ENCODE measurements around the gene CDCP1. TPM values are rescaled to one million over a fixed set of nuclear protein-coding genes. Genes with fewer than 3 reads are reported as not detected.
A peak's percentile ranks its signal among the peaks of the same experiment; 100 is the strongest.

The CDCP1 gene
- polyA plus RNA-seq, 3 donors, result 0.42 to 1.3 (median 0.52) TPM

GRCh38 chr3:45057557-45057956 is 88.6 kb downstream of the CDCP1 start:
- Mint-ChIP-seq H3K4me1 (peaks cover 63% of the 10 kb centered on the region), H3K36me3 (no peaks in the 10 kb centered on the region), H3K27me3 (ENCODE audit: low read depth in 3 of 3) (peaks cover 0 to 2% (median 2%) of the 10 kb centered on the region in 3 donors), H3K9me3 (peaks cover 0 to 6% (median 0%) of the 10 kb centered on the region in 7 donors), H3K4me3 (no peak overlapping the region), H3K27ac (peak overlapping the region in 5 of 7 donors; percentile 54 to 96 (median 88))
- Histone ChIP-seq H3K27ac (ENCODE audit: low read depth in 1 of 2, low read length in 2 of 2) (no peak overlapping the region), H3K9me3 (replicated peaks in 1 of 2; ENCODE audit: control insufficient read depth in 1 of 2, insufficient read depth in 1 of 2, low read length in 2 of 2) (no peaks in the 10 kb centered on the region), H3K4me1 (ENCODE audit: control insufficient read depth in 1 of 2, insufficient read depth in 2 of 2, low read length in 2 of 2) (peaks cover 52 to 66% of the 10 kb centered on the region in 2 donors), H3K27me3 (ENCODE audit: control insufficient read depth in 2 of 2, insufficient read depth in 2 of 2, low read length in 2 of 2) (no peaks in the 10 kb centered on the region), H3K79me2 (ENCODE audit: insufficient read depth, low read length) (no peaks in the 10 kb centered on the region), H4K20me1 (ENCODE audit: insufficient read depth, low read length) (no peaks in the 10 kb centered on the region), H2AFZ (ENCODE audit: insufficient read depth, low read depth, low read length, poor library complexity, severe bottlenecking) (no peak overlapping the region), H3K4me2 (replicated peaks; ENCODE audit: extremely low read depth, low read length, poor library complexity, severe bottlenecking) (no peak overlapping the region), H3K36me3 (replicated peaks in 1 of 2; ENCODE audit: control insufficient read depth in 1 of 2, insufficient read depth in 2 of 2, low read length in 2 of 2) (no peaks in the 10 kb centered on the region), H3K9ac (ENCODE audit: insufficient read depth, low read length, poor library complexity, severe bottlenecking) (no peak overlapping the region), H3K4me3 (replicated peaks in 1 of 3; ENCODE audit: low read depth in 2 of 3, low read length in 3 of 3) (no peak overlapping the region)
- peak in 1 of 3 donors; percentile 39 for DNase-seq
- intact Hi-C loops (cut with micrococcal nuclease), result loop anchor here in 1 of 2 donors (5.0 kb wide), 1 partner anchor 65 kb away; no protein-coding TSS in a partner anchor
- no peak for TF ChIP-seq CTCF (IDR thresholded peaks at IDR 0.05)
- 92% methylated on average over 2 of the region's 3 CpGs for WGBS (ENCODE audit: insufficient coverage)

- Histone ChIP-seq H3K4me1 (ENCODE audit: control insufficient read depth in 1 of 2, insufficient read depth in 2 of 2, low read length in 2 of 2) (peaks cover 49 to 62% of the 10 kb centered on the region in 2 donors), H3K27me3 (ENCODE audit: control insufficient read depth in 2 of 2, insufficient read depth in 2 of 2, low read length in 2 of 2) (no peaks in the 10 kb centered on the region), H3K27ac (ENCODE audit: low read depth in 1 of 2, low read length in 2 of 2) (peak overlapping the region in 1 of 2 donors; percentile 27), H3K9ac (ENCODE audit: insufficient read depth, low read length, poor library complexity, severe bottlenecking) (no peak overlapping the region), H4K20me1 (ENCODE audit: insufficient read depth, low read length) (no peaks in the 10 kb centered on the region), H3K36me3 (replicated peaks in 1 of 2; ENCODE audit: control insufficient read depth in 1 of 2, insufficient read depth in 2 of 2, low read length in 2 of 2) (no peaks in the 10 kb centered on the region), H3K4me2 (replicated peaks; ENCODE audit: extremely low read depth, low read length, poor library complexity, severe bottlenecking) (no peak overlapping the region), H3K9me3 (replicated peaks in 1 of 2; ENCODE audit: control insufficient read depth in 1 of 2, insufficient read depth in 1 of 2, low read length in 2 of 2) (no peaks in the 10 kb centered on the region), H3K79me2 (ENCODE audit: insufficient read depth, low read length) (no peaks in the 10 kb centered on the region), H3K4me3 (replicated peaks in 1 of 3; ENCODE audit: low read depth in 2 of 3, low read length in 3 of 3) (no peak overlapping the region), H2AFZ (ENCODE audit: insufficient read depth, low read depth, low read length, poor library complexity, severe bottlenecking) (no peak overlapping the region)
- intact Hi-C loops (cut with micrococcal nuclease), result loop anchor here in 1 of 2 donors (5.0 kb wide), 1 partner anchor 66 kb away; no protein-coding TSS in a partner anchor
- Mint-ChIP-seq H3K27me3 (ENCODE audit: low read depth in 3 of 3) (peaks cover 0 to 2% (median 2%) of the 10 kb centered on the region in 3 donors), H3K36me3 (no peaks in the 10 kb centered on the region), H3K9me3 (peaks cover 0 to 6% (median 0%) of the 10 kb centered on the region in 7 donors), H3K27ac (peak overlapping the region; percentile 52 to 96 (median 84)), H3K4me3 (no peak overlapping the region), H3K4me1 (peaks cover 57% of the 10 kb centered on the region)
- DNase-seq, result no peak
- no peak for TF ChIP-seq CTCF (IDR thresholded peaks at IDR 0.05)
- no CpG with 5 or more reads among the region's 5 CpGs for WGBS (ENCODE audit: insufficient coverage)
These were observed 89.4 kb downstream of the CDCP1 start for GRCh38 chr3:45056608-45057301.
